GM21390 (cell line): ENCODE results near the gene DNAL1.

Experiments
- ATAC-seq: cut with Tn5 transposase; IDR thresholded peaks from one replicate; pipeline ENCODE4 v1.9.1; 2021; ENCODE audit not compliant: unreplicated experiment

Gene DNAL1

DNA sequence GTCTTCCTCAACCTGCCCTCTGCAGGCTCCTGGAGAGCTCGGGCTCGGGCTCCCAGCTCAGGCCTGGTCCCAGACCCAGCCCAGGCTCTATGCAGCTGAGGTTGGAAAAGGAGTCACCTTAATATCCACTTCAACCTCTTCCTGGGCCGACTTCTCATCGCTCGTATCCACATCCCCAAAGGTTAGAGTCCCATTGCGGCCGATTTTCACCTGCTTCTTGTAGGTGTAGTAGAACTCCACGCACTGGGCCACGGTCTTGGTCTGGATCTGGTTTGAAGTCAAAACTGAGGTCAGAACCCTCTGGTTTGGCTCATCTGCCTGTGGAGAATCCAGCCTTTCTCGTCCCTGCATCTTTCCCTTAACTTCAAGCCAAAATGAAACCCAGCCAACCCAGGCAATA, 77.8 kb downstream of the DNAL1 start:
- ATAC-seq: no peak

GRCh38 chr14:73723406-73723796, 78.6 kb downstream of the DNAL1 start:
- no peak for ATAC-seq

DNA sequence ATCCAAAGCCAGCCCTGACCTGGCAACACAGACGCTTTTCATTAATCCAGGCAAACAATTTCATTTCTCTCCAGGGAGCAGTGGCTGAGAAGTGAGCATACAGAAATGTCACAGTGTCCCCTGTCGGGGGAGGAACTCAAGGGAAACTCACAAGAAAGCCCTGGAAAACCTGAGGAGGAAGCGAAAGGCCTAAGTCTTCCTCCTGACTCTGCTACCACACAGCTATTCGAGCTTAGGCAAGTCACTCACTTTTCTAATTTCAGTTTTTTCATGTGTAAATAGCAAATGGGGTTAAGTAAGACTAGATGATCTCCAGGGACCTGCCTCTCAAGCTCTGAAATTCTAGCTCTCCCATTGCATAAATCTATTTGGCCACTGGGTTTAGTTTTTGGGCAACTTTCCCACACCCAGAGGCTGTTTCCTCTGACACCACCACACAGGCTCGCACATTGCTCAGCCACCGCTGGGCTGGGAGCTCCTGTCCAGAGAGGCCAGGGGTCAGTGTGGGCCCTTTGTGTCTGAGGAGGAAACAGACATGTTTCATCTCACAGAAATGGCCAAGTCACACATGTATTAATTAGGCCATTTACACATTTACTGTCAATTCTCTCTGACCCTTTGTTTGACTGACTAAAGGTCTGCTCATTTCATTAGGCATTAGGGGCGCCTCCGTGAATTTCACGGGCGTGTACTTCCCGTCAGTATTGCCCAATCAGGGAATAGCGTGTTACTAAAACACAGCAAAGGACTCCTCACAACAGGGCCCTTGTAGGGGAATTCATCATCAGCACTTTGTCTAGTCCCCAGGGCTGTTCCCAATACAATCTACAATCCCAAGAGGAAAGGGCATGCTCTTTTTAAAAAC, 79.2 kb downstream of the DNAL1 start:
- no peak for ATAC-seq

DNA sequence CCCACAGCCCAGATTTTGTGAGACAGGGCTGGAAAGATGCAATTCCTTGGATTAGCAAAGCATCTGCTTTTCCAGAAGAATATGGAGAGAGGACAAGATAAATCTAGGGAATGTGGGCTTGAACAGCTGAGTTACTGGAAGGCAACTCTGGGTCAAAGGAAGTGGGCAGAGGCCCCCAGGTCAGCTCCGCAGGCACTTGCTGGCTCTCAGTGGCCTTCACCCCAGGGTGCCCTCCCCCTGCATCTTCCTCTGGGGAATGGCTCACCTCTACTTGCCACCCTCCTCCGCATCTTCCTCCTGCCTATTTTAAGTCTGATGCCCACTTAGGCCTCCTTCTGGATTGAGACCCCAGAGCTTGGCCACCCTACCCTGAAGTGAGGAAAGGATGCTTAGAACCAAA, 79.9 kb downstream of the DNAL1 start:
- ATAC-seq: no peak

DNA sequence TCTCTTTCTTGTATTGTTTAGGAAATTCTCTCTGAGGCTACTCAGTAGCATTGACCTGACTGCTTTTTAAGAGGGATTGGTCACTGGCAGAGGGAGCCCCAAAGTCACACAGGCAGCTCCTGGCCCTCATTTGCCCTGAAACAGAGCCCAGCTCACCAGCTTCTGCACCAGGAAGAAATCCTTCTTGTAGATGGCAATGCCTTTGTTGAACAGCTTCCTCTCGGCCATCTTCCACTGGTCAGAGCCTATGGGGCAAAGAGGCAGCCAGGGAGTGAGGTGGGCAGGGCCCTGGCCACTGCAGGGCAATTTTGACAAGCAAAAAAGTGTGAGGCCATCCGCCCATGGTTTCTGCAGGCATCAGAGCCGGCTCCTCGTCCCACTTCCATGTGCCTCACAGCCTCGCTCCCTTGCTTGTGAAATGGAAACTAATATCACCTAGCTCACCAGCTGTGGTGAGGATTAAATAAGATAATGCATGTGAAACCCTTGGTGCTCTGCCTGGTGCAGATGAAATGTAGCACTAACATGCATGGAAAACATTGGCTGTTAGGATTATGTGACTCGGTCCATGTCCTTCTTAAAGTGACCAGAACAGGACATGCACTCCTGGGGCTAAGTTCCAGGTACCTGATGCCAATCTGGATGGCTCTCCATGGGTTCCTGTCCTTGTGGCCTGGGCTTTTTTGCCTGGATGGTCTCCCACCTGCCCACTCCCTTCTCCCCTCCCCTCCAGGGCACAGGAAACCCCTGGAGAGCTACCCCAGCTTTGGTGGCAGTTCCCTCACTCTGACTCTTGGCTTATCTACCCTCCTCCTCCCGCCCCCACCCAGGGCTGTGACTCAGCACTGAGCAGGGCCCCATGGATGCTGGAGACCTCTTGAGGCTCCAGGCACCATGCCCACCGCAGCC, 80.6 kb downstream of the DNAL1 start:
- no peak for ATAC-seq

DNA sequence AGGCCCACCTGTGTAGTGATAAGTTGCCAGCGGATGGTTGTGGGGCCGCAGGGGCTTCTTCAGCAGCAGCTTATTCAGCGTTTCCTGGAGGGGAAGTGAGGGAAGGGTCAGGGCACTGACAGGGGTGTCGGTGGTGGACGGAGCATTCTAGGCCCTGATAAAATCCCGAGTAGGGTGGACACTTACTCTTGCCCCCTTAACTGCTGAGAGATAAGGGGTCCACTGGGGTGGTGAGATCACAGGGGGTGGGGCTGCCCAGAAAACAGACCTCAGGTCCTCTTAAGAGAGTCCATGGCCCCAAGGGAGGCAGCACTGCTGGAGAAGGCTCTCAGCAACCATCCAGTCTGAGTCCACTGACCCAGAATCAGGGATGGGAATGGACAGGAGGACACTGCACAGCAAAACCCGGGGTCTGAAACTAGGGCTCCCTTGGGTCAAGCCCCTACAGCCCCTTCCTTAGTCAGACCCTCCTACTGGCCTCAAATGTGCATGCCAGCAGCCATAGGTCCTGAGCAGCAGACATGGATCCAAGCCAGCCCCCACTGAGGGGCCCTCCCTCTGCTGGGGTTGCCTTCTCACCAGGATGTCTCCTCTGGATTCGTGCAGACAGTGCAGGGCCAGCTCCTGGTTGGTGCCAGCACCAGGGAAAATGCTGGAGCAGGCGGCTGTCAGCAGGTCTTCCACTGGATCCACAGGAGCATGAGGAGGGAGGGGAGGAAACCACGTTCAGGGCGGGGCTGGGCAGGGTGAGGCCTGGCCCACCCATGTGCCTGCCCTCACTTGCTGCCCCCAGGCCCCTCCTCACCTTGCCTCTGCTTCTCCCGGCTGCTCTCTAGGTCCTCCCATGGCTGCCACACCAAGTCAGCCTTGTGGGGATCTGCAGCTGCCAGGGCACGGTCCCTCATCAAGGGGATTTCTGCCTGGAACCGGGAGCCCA, 81.5 kb downstream of the DNAL1 start:
- no peak for ATAC-seq

DNA sequence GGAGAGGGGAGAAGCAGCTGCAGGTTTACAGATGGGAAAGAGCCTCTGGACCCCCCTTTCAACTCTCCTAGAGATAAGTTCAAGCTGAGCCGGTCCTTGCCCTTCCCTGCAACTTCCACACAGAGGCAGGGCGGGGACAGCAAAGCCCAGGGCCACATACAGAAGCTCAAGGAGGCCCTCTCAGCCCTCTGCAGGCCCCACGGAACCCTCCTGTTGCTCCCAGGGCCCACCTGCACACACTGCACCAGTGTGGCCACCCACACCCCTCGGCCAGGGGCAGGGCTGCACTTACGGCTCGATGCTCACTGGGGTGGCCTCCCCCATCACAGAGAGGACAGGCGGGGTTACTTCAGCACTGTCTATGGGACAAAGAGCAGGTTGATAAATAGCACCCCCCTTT, 82.4 kb downstream of the DNAL1 start:
- no peak for ATAC-seq

- no peak for ATAC-seq
Measured at GRCh38 chr14:73728717-73729330, 84.0 kb downstream of the DNAL1 start.

GRCh38 chr14:73729556-73730265, 84.9 kb downstream of the DNAL1 start:
- ATAC-seq: no peak

DNA sequence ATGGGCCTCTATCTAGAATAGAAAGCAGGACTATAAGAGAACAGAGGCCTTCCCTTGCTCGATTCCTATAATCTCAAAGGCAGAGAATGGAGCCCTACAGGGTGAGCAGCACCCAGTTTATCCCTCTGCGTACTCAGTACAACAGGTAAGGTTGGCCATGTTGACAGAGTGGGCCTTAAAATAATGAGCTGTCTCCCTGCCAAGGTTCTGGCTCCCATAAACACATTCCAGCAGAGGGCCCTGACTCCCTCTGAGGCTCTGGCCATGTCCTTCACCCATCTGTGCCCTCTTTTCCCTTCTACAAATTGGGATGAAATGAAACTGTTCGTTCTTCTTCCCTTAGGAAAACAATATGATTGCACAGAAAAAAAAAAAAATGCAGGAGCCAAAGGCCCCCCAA, 86.3 kb downstream of the DNAL1 start:
- no peak for ATAC-seq

DNA sequence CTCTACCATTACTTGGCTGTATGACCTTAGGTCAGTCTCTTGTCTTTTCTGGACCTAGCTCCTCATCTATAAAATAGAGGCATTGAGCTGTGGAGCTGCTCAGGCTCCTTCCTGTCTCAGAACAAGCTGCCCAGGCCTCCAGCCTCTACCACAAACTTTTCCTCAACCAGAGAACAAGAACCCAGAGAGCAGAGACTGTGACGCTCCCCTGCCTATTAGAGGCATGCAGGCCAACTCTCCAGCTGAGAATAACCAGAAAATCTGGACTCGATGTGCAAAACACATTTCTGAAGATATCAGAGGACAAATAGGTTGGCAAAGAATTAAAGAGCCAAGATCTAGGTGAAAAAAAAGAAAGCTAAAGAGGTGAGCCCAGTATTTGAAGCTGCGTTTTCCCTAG, 87.2 kb downstream of the DNAL1 start:
- no peak for ATAC-seq

DNA sequence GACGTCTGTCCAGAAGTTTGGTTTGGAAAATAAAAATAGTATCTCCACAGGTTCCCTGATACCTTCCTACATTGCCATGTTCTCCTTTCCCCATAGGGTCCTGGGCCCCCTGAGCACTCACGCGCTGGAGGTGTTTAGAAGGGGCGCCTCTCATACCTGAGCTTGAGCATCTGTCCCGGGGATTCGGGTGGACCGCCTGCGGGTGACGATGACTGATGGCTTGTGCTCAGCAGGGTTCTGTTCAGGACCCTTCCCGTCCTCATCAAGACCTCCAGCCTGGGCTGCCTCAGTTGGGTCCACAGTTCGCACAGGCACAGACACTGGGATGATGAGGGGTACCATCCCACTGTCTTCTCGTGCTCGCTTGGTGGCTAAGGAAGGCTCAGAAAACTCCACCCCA, 92.1 kb downstream of the DNAL1 start:
- no peak for ATAC-seq

DNA sequence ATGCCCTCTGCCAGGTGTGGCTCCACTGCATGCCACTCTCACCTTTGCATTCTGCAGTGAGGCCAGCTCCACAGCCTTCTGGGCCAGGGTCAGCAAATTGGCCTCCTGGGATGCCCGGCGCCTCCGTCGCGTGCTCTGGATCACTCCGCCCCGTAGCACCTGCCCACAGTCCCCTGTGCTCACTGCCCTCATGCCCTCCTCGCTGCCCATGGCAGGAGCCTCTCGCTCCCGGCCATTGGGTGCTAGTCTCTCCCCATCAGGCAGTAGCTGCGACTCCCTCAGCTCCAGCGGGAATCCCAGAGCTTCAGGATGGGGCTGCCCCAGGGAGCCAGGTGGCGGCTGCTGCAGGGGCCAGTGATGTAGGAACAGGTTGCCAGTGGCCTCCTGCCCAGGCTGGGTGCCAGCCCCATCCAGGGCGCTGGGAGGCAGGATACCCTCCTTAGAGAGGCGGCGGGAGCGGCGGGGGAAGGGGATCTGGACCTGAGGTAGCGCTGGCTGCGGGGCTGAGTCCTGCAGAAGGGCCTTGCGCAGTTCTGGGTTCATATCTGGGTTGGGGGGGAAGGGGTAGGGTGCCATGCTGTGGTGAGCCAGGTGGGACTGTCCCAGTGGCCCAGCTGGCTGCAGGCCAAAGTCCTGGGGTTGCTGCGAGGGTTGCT, 93.9 kb downstream of the DNAL1 start:
- no peak for ATAC-seq

DNA sequence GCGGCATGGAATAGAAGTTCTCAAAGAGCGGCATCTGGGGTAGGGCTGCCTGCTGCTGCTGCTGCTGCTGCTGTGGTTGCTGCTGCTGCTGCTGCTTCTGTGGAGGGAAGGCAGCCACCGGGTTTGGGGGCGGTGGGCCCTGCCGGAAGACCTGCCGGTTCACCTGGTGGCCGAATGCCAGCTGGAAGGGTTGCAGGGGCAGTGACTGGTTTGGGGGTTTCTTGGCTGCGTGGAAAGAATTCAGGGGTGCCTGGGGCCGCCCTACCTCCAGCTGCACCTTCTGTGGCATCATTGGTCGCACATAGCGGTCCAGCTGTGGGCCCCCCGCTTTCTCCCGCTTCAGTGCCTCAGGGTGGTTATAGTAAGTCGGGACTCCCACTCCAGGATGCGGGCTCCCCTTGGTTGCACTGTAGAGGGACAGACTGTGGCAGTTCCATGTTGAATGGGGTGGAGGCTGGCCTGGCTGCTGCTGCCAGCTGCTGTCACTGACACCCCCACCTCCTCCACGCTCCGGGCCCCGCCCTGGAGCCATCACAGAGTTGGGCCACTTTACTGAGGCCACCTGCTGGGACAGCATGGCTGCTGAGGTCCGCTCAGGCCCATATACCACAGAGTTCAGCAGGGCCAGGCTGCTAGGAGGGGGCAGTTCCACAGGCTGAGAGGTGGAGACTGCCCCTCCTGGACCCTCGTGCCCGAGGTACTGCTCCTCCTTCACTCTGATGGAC, 94.5 kb downstream of the DNAL1 start:
- ATAC-seq: no peak

DNA sequence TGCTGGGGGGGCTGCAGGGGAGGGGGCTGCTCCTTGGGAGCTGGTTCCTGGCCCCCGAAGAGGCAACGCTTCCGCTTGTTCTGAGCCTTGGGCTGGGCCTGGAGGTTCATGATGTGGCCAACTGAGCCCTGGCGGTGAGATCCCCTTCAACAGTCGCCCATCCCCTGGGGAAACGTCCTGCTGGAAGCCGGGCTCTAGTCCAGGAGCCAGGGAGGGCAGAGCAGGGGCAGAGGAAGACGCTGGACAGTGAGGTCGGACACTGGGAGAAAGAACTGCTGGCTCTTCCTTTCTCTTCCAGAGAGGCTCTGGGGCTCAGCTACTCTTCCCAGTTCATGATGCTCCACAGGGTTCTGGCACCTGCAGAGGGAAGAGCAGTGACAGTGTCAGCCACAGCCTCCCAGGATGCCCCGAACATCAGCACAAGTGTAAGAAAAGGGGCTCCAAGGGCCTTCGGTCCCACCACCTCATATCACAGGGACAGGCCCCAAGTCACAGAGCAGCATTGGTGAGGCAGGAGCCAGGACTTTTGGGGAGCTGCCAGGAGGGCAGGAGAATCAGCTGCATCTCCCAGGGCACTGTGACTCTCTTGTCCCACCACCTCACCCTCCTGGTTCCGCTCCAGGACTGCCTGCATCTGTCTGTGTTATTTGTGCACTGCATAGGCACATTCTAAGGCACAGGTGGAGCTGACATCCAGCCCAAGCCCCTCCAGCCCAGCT, 95.3 kb downstream of the DNAL1 start:
- ATAC-seq: no peak

- no peak for ATAC-seq
Measured at GRCh38 chr14:73740618-73741326, 96.0 kb downstream of the DNAL1 start.

DNA sequence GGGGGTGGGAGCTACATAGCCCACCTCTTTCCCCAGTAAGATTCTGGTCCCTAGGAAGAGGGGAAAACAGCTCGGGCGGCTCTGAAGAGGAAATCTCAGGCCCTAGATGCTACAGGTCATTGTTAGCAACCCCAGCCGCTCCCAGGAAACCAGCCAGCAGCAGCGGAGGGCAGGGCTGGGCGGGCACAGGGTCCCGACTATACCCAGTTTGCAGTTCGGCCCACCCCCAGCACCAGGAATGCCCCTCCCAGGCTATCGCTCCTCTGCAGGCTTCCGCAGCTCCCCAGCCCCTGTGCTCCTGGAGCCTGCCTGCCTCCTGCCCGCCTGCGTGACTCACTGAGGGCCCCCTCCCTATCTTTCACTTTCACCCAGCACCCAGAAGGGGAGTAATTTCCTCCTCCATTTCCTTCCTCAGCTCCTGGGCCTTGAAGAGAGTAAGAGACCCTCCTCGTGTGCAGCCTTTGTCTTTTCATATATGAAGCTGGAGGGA, 96.6 kb downstream of the DNAL1 start:
- no peak for ATAC-seq
